Brain microvascular endothelial cell (primary cell): ENCODE data around the gene SKOR1.

ENCODE experiments used
- DNase-seq: peaks from one replicate; pipeline ENCODE4 v3.0.0-alpha.2; 2020
- H3K27ac ChIP-seq: fragments of 250-450 bp; sonication (Bioruptor Pico); 2 replicates; pipeline ENCODE4 v1.5.1; 2020; ENCODE audit warnings: mild to moderate bottlenecking, moderate library complexity
- H3K27me3 ChIP-seq: fragments of 250-450 bp; sonication (Bioruptor Pico); replicated peaks from 2 replicates; pipeline ENCODE4 v1.5.1; 2020; ENCODE audit warnings: mild to moderate bottlenecking
- H3K36me3 ChIP-seq: fragments of 250-450 bp; sonication (Bioruptor Pico); replicated peaks from 2 replicates; pipeline ENCODE4 v1.5.1; 2020; ENCODE audit warnings: mild to moderate bottlenecking
- H3K4me3 ChIP-seq: 2 replicates; pipeline ENCODE4 v1.5.1; 2011; ENCODE audit warnings: low read depth, mild to moderate bottlenecking, control low read depth, low read length, moderate library complexity
- in situ Hi-C: cut with HindIII; loops from 2 replicates; pipeline ENCODE4 v1.10.0; 2017; ENCODE audit warnings: low sequenced_read_pairs, low pct_ligation_motif_present
- TF ChIP-seq, protein P1 (sequence below): IDR thresholded peaks from 2 replicates; pipeline ENCODE4 v1.5.1; 2011; ENCODE audit warnings: low read depth, mild to moderate bottlenecking, moderate library complexity, low read length, control low read depth, inconsistent platforms; ENCODE audit errors: missing control alignments

SKOR1 gene

DNA sequence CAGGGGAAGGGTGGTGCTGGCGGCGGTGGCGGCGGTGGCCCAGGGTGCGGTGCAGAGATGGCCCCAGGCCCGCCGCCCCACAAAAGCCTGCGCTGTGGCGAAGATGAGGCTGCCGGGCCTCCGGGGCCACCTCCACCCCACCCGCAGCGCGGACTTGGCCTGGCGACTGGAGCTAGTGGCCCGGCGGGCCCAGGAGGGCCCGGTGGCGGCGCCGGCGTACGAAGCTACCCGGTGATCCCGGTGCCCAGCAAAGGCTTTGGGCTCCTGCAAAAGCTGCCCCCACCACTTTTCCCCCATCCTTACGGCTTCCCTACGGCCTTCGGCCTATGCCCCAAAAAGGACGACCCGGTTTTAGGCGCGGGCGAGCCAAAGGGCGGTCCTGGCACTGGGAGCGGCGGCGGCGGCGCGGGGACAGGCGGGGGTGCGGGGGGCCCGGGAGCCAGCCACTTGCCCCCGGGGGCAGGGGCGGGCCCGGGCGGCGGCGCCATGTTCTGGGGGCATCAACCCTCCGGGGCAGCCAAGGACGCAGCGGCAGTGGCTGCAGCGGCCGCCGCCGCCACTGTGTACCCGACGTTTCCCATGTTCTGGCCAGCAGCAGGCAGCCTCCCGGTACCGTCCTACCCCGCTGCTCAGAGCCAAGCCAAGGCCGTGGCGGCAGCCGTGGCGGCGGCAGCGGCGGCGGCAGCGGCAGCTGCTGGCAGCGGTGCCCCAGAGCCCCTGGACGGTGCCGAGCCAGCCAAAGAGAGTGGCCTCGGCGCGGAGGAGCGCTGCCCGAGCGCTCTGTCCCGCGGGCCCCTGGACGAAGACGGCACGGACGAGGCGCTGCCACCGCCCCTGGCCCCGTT is 1.6 kb downstream of the SKOR1 start:
- peaks cover 94% of the 10 kb centered on the region for H3K27me3 ChIP-seq
- H3K27ac ChIP-seq: no peak overlapping the region
- no peak for DNase-seq
- in situ Hi-C loops: no loop called here
- TF ChIP-seq, protein P1, sequence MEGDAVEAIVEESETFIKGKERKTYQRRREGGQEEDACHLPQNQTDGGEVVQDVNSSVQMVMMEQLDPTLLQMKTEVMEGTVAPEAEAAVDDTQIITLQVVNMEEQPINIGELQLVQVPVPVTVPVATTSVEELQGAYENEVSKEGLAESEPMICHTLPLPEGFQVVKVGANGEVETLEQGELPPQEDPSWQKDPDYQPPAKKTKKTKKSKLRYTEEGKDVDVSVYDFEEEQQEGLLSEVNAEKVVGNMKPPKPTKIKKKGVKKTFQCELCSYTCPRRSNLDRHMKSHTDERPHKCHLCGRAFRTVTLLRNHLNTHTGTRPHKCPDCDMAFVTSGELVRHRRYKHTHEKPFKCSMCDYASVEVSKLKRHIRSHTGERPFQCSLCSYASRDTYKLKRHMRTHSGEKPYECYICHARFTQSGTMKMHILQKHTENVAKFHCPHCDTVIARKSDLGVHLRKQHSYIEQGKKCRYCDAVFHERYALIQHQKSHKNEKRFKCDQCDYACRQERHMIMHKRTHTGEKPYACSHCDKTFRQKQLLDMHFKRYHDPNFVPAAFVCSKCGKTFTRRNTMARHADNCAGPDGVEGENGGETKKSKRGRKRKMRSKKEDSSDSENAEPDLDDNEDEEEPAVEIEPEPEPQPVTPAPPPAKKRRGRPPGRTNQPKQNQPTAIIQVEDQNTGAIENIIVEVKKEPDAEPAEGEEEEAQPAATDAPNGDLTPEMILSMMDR: no peak
- H3K4me3 ChIP-seq: no peak overlapping the region
- no peaks in the 10 kb centered on the region for H3K36me3 ChIP-seq

DNA sequence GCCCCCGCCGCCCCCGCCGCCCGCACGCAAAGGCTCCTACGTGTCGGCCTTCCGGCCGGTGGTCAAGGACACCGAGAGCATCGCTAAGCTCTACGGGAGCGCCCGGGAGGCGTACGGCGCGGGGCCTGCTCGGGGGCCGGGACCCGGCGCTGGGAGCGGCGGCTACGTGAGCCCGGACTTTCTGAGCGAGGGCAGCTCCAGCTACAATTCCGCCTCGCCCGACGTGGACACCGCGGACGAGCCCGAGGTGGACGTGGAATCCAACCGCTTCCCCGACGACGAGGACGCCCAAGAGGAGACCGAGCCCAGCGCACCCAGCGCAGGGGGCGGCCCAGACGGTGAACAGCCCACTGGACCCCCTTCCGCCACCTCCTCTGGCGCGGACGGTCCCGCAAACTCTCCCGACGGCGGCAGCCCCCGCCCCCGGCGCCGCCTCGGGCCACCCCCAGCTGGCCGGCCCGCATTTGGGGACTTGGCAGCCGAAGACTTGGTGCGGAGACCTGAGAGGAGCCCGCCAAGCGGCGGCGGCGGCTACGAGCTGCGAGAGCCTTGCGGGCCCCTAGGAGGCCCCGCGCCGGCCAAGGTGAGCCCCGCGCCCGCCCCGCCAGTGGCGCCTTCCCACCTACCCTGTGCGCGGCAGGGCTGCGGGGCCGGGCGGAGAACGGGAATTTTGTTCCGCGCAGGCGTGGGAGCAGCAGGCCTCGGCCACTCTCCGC is 2.4 kb downstream of the SKOR1 start:
- H3K4me3 ChIP-seq: no peak overlapping the region
- H3K27me3 ChIP-seq: peaks cover 94% of the 10 kb centered on the region
- DNase-seq: no peak
- H3K36me3 ChIP-seq: no peaks in the 10 kb centered on the region
- H3K27ac ChIP-seq: no peak overlapping the region
- in situ Hi-C loops: no loop called here
- TF ChIP-seq, protein P1: no peak

DNA sequence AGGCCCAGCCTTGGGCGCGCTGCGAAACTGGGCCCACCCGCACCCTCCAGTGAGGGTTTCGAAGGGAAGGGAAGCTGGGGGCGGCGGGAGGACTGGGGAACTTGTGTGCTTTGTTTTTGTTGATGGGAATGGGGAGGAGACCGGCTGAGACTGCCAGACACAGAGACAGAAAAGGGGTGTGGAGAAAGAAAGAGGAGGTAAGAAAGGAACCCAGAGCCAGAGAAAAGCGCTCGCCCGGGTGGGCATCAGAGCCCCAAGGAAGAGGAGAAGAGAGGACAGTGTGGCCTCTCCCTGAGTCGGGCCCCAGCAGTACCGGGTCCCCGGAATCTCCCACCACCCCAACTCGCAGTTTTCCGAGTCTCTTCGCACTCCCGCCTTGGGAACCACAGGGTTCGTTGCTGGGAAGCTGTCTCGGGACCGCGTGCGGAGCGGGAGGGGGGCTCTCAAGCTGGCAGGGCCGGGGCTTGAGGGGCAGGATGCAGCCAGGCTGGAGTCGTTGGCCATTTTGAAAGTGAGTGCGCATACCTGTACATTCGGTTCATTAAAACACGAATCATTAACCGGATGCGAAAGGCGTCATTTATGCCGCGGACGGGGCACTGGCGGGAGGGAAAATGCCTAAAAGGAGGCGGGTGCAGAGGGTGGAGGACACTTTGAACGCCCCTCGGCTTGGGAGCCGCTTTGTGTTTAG is 3.1 kb downstream of the SKOR1 start:
- H3K4me3 ChIP-seq: no peak overlapping the region
- H3K27ac ChIP-seq: no peak overlapping the region
- no peaks in the 10 kb centered on the region for H3K36me3 ChIP-seq
- DNase-seq: no peak
- TF ChIP-seq, protein P1: no peak
- in situ Hi-C loops: no loop called here
- H3K27me3 ChIP-seq: peaks cover 94% of the 10 kb centered on the region

DNA sequence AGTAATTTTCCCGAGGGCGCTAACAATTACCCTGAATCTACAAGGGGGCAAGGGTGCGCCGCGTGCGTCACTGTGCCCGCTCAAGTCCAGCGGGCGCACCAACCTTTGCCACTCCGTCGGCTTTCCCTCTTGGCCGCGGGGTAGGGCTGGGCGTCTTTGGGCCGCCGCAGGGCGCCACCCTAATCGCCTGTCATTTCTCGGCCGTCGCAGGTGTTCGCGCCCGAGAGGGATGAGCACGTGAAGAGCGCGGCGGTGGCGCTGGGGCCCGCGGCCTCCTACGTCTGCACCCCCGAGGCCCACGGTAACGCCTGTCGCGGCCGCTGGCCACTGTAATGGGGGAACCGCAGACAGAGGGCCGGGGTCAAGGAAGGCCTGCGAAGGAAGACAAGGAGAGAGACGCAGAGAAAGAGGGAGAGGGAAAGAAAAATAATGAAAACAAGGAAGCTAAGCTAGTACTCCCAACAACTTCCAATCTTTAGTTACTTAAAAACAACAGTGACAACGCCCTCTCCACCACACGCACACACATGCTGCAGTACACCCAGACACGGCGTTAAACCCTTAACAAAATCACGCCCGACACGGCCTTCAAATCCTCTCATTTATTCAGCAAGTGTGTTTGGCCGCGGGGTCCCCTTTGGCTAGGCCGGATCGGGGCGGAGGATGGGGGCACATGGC is 3.8 kb downstream of the SKOR1 start:
- H3K27me3 ChIP-seq: peaks cover 94% of the 10 kb centered on the region

More for the DNA sequence above, 3.8 kb downstream of the SKOR1 start:
- in situ Hi-C loops: no loop called here
- Histone ChIP-seq H3K36me3 (no peaks in the 10 kb centered on the region), H3K27ac (no peak overlapping the region), H3K4me3 (no peak overlapping the region)
- DNase-seq: no peak
- TF ChIP-seq, protein P1: no peak
